HepG2 (cell line): ENCODE measurements around the gene NR2F6. TPM values are rescaled to one million over a fixed set of nuclear protein-coding genes. Genes with fewer than 3 reads are reported as not detected.

Experiments
- BCL6 ChIP-seq: IDR thresholded peaks from 2 replicates; pipeline ENCODE4 v1.6.1; 2016; ENCODE audit warnings: missing genetic modification reagents, missing compliant biosample characterization
- CC2D1A ChIP-seq: sonication (generic); formaldehyde crosslinking; IDR thresholded peaks from 2 replicates; pipeline ENCODE4 v1.8.1; 2023; ENCODE audit warnings: mild to moderate bottlenecking, missing genetic modification reagents
- FOXK2 ChIP-seq: fragments of 450-650 bp; IDR thresholded peaks from 2 replicates; pipeline ENCODE4 v1.6.1; 2016
- JUND ChIP-seq: sonication (generic); formaldehyde crosslinking; IDR thresholded peaks from 2 replicates; pipeline ENCODE4 v1.8.0; 2022; ENCODE audit warnings: mild to moderate bottlenecking, missing genetic modification reagents
- NR2F1 ChIP-seq, 2 experiments: fragments of 450-650 bp in 1 of 2; formaldehyde crosslinking in 1 of 2; IDR thresholded peaks; 2 replicates each; pipeline versions ENCODE4 v1.5.0 to v1.6.1; 2016 to 2020; ENCODE audit warnings: mild to moderate bottlenecking in 1 of 2, missing compliant biosample characterization in 1 of 2, missing genetic modification reagents in 1 of 2, moderate library complexity in 1 of 2
- TARDBP ChIP-seq: sonication (generic); formaldehyde crosslinking; IDR thresholded peaks from 2 replicates; pipeline ENCODE4 v1.8.0; 2022; ENCODE audit warnings: mild to moderate bottlenecking, missing genetic modification reagents
- TEF ChIP-seq: sonication (generic); formaldehyde crosslinking; IDR thresholded peaks from 2 replicates; pipeline ENCODE4 v1.5.0; 2020; ENCODE audit warnings: missing genetic modification reagents
- ZFP1 ChIP-seq: IDR thresholded peaks from 2 replicates; pipeline ENCODE4 v1.6.1; 2016
- ZFP41 ChIP-seq: sonication (generic); formaldehyde crosslinking; IDR thresholded peaks from 2 replicates; pipeline ENCODE4 v1.4.0; 2020; ENCODE audit warnings: mild to moderate bottlenecking, missing genetic modification reagents, borderline replicate concordance
- ZMYM2 ChIP-seq: sonication (generic); formaldehyde crosslinking; IDR thresholded peaks from 2 replicates; pipeline ENCODE4 v1.8.0; 2022; ENCODE audit warnings: mild to moderate bottlenecking, missing genetic modification reagents
- ZNF12 ChIP-seq: sonication (generic); formaldehyde crosslinking; IDR thresholded peaks from 2 replicates; pipeline ENCODE4 v1.5.0; 2020; ENCODE audit warnings: missing genetic modification reagents
- ZNF234 ChIP-seq: sonication (generic); formaldehyde crosslinking; conservative IDR thresholded peaks from 2 replicates; pipeline ENCODE4 v1.5.1; 2020; ENCODE audit warnings: mild to moderate bottlenecking, missing genetic modification reagents
- ZNF414 ChIP-seq: sonication (generic); formaldehyde crosslinking; IDR thresholded peaks from 2 replicates; pipeline ENCODE4 v1.5.0; 2020; ENCODE audit warnings: missing genetic modification reagents
- ZNF850 ChIP-seq: sonication (generic); formaldehyde crosslinking; conservative IDR thresholded peaks from 2 replicates; pipeline ENCODE4 v1.9.0; 2021; ENCODE audit warnings: mild to moderate bottlenecking, missing genetic modification reagents
- polyA plus RNA-seq, 8 experiments: library from polyadenylated mRNA; depleted of rRNA in 3 of 8; stranded (reverse) in 7 of 8; unstranded in 1 of 8; fragments of >200 nt; fragmentation: Illumina TruSeq in 4 of 8; extraction: Trizol in 4 of 8; gene quantifications; 2 replicates each; pipeline versions ENCODE4 v1.2.1 to v1.2.3, GENCODE V29; 2011 to 2016; ENCODE audit warnings: low read depth in 4 of 8, missing spikeins in 1 of 8, mixed read lengths in 1 of 8; ENCODE audit not compliant: insufficient read depth in 1 of 8
- total RNA-seq, 5 experiments: library from RNA; depleted of rRNA; stranded (reverse); fragments of >200 nt; fragmentation: Illumina TruSeq; extraction: Trizol; gene quantifications; 2 replicates each; pipeline ENCODE4 v1.2.3, GENCODE V29; 2016; ENCODE audit warnings: low read depth in 1 of 5
- TF ChIP-seq, protein P1 (sequence below): sonication (generic); formaldehyde crosslinking; IDR thresholded peaks from 2 replicates; pipeline ENCODE4 v1.8.1; 2022; ENCODE audit warnings: mild to moderate bottlenecking, missing genetic modification reagents
- TF ChIP-seq, protein P2 (sequence below): sonication (generic); formaldehyde crosslinking; IDR thresholded peaks from 2 replicates; pipeline ENCODE4 v1.5.1; 2020; ENCODE audit warnings: missing genetic modification reagents, mild to moderate bottlenecking, borderline replicate concordance
- TF ChIP-seq, protein P3 (sequence below): sonication (generic); formaldehyde crosslinking; IDR thresholded peaks from 2 replicates; pipeline ENCODE4 v1.8.0; 2022; ENCODE audit warnings: missing genetic modification reagents, mild to moderate bottlenecking, borderline replicate concordance
- TF ChIP-seq, protein P4 (sequence below), 2 experiments: sonication (generic) in 1 of 2; formaldehyde crosslinking in 1 of 2; IDR thresholded peaks; 2 replicates each; pipeline versions ENCODE4 v1.6.1 to v1.9.0; 2014 to 2022; ENCODE audit warnings: antibody characterized with exemption in 1 of 2, borderline replicate concordance in 1 of 2, inconsistent platforms in 1 of 2, low read depth in 1 of 2, missing genetic modification reagents in 1 of 2

Gene NR2F6
- total and polyA plus RNA-seq, 2 of the 13 experiments (the other 11 are each of a cell fraction or from before 2014, with no cell fraction given), result 30.9 to 72.4 TPM

- TF ChIP-seq ZNF414 (CRISPR knock-in tag), result peak; percentile 91
- TF ChIP-seq, protein P1, sequence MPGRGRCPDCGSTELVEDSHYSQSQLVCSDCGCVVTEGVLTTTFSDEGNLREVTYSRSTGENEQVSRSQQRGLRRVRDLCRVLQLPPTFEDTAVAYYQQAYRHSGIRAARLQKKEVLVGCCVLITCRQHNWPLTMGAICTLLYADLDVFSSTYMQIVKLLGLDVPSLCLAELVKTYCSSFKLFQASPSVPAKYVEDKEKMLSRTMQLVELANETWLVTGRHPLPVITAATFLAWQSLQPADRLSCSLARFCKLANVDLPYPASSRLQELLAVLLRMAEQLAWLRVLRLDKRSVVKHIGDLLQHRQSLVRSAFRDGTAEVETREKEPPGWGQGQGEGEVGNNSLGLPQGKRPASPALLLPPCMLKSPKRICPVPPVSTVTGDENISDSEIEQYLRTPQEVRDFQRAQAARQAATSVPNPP (CRISPR knock-in tag), result 0 out of 2 replicates have a peak, but pooled peaks have one; percentile 35
- peak; percentile 100 for TF ChIP-seq NR2F1 (CRISPR knock-in tag; IDR thresholded peaks at IDR 0.05)
- 0 out of 2 replicates have a peak, but pooled peaks have one; percentile 0 for TF ChIP-seq CC2D1A
- TF ChIP-seq BCL6, result peak; percentile 99
- TF ChIP-seq ZFP1 (CRISPR knock-in tag), result peak; percentile 32; the same call in 1 of the 2 replicates
- TF ChIP-seq, protein P2, sequence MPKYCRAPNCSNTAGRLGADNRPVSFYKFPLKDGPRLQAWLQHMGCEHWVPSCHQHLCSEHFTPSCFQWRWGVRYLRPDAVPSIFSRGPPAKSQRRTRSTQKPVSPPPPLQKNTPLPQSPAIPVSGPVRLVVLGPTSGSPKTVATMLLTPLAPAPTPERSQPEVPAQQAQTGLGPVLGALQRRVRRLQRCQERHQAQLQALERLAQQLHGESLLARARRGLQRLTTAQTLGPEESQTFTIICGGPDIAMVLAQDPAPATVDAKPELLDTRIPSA (CRISPR knock-in tag), result no peak
- no peak for TF ChIP-seq ZNF234 (CRISPR knock-in tag)
- peak; percentile 81 for TF ChIP-seq JUND (CRISPR knock-in tag)
- TF ChIP-seq, protein P3, sequence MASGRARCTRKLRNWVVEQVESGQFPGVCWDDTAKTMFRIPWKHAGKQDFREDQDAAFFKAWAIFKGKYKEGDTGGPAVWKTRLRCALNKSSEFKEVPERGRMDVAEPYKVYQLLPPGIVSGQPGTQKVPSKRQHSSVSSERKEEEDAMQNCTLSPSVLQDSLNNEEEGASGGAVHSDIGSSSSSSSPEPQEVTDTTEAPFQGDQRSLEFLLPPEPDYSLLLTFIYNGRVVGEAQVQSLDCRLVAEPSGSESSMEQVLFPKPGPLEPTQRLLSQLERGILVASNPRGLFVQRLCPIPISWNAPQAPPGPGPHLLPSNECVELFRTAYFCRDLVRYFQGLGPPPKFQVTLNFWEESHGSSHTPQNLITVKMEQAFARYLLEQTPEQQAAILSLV (CRISPR knock-in tag), result peak; percentile 82; the same call in 1 of the 2 replicates
- no peak for TF ChIP-seq ZFP41 (CRISPR knock-in tag)
- no peak for TF ChIP-seq FOXK2
- TF ChIP-seq, protein P4, sequence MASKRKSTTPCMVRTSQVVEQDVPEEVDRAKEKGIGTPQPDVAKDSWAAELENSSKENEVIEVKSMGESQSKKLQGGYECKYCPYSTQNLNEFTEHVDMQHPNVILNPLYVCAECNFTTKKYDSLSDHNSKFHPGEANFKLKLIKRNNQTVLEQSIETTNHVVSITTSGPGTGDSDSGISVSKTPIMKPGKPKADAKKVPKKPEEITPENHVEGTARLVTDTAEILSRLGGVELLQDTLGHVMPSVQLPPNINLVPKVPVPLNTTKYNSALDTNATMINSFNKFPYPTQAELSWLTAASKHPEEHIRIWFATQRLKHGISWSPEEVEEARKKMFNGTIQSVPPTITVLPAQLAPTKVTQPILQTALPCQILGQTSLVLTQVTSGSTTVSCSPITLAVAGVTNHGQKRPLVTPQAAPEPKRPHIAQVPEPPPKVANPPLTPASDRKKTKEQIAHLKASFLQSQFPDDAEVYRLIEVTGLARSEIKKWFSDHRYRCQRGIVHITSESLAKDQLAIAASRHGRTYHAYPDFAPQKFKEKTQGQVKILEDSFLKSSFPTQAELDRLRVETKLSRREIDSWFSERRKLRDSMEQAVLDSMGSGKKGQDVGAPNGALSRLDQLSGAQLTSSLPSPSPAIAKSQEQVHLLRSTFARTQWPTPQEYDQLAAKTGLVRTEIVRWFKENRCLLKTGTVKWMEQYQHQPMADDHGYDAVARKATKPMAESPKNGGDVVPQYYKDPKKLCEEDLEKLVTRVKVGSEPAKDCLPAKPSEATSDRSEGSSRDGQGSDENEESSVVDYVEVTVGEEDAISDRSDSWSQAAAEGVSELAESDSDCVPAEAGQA (IDR thresholded peaks at IDR 0.05; ENCODE audit: low read depth), result 0 out of 2 replicates have a peak, but pooled peaks have one; percentile 29
- TF ChIP-seq, protein P4 (CRISPR knock-in tag; IDR thresholded peaks at IDR 0.05; ENCODE audit: borderline replicate concordance), result no peak
- no peak for TF ChIP-seq ZNF12
- no peak for TF ChIP-seq ZNF850
- TF ChIP-seq ZMYM2 (CRISPR knock-in tag), result peak; percentile 68; the same call in 1 of the 2 replicates
- peak; percentile 98 for TF ChIP-seq TARDBP (CRISPR knock-in tag)
- no peak for TF ChIP-seq TEF (CRISPR knock-in tag)
Measured at GRCh38 chr19:17248011-17248776, 2.5 kb upstream of the NR2F6 start (continued).
